SW480 (cell line): ENCODE measurements around the gene SLC18A2.
"Not testable (repeated sequence)": the region's sequence is repeated elsewhere in the genome, so short reads cannot be mapped to it uniquely, and the experiment has no call there.

Experiments used
- DNase-seq: peaks from one replicate; pipeline ENCODE4 v3.0.0-alpha.2; 2016; ENCODE audit warnings: low spot score

The SLC18A2 gene

DNA sequence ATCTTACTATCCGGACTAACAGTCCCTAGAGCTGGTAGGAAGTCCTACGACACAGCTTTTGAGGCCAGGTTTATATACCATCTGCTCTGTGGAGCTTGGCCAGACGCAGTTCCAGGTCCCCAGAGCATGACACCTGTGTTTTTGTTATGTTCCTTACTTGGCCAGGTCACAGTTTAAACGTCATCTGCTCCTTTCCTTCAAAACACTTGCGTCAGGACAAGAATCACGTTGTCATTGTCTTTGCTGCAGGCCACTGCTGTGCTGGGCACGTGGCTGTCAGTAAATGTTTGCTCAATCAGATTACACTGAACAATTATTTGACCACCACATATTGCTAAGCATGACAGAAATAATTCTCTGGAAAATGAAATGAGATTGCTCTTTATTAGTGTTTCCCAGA lies 23.9 kb downstream of the SLC18A2 start:
- DNase-seq, result no peak

DNA sequence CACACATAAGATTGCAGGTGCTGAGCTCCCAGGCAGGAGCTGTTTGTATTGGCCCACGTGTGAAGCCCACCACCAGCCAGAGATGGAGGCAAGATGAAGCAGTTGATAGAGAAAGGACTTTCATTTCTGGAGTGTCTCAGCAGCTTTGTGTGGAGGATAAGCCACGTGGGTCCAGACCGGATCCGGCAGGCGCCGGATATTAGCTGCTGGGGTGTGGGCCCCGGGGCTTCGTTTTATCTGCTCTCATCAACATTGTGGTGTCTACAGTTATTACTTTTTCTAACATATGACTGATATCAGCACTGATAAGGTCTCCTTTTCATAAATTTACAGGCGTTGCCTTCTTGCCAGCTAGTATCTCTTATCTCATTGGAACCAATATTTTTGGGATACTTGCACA lies 25.5 kb downstream of the SLC18A2 start:
- no peak for DNase-seq

DNA sequence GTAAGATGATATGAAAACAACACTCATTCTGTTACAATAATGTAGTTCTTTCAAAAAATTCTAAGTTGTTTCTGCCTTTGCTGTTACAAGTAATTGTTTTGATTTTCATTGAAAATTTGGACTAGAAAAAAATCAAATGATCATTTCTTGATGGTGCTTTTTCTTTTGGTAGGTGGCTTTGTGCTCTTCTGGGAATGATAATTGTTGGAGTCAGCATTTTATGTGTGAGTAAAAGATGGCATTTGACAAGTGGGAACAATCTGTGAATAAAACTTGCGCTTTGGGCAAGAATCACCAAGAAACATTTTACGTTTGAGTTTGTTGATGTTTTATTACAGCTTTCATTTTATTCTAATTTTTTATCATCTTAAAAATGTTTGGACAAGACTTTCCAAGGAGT lies 25.9 kb downstream of the SLC18A2 start:
- DNase-seq, result no peak

DNA sequence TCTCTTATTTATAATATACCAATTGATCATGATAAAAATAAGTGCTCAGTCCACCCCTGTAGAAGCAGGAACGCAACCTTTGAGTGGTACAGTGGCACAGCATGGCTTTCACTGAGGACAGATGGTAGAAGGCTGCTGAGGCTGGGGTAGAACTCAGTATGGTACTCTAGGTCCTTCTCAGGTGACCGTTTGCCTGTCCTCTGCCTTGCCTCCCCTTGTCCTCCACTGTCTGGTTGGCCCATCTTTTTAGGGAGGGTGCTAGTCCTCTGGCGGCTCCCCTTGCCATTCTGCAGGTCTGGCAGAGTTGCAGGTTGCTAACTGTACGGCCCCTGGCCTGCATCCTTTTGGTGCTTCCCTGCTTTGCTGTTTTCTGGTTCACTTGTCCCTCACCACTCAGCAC lies 27.3 kb downstream of the SLC18A2 start:
- no peak for DNase-seq

DNA sequence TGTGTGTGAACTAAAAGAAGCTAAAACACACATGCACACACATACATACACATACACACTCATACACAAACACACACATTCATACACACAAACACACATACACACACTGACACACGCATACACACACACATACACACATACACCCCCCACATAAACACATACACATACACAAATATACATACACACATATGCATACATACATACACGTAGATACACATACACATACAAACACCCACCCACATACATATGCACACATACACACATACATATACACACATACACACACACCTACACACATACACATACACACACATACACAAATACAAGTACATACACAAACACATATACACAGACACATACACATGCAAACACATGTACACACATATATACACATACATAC lies 28.0 kb downstream of the SLC18A2 start:
- DNase-seq, result no peak

DNA sequence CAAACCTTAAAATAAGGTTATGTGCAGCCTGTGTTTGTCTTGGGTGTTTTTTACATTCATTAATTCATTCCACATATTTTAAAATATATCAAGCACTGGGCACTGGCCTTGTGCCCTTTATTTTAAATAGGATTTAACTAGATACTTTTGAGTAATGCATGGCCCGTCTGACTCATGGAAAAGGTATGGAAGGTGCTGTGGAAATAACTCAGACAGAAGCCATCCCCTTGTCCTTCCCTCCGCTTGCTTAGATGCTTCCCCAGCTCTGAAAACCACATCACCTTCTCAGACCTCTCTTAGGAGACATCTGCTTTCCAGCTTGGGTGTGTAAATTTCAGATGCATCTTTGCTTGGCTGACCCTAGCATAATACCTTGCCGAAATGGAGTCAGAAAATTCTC lies 30.5 kb downstream of the SLC18A2 start:
- DNase-seq, result peak; percentile 51

DNA sequence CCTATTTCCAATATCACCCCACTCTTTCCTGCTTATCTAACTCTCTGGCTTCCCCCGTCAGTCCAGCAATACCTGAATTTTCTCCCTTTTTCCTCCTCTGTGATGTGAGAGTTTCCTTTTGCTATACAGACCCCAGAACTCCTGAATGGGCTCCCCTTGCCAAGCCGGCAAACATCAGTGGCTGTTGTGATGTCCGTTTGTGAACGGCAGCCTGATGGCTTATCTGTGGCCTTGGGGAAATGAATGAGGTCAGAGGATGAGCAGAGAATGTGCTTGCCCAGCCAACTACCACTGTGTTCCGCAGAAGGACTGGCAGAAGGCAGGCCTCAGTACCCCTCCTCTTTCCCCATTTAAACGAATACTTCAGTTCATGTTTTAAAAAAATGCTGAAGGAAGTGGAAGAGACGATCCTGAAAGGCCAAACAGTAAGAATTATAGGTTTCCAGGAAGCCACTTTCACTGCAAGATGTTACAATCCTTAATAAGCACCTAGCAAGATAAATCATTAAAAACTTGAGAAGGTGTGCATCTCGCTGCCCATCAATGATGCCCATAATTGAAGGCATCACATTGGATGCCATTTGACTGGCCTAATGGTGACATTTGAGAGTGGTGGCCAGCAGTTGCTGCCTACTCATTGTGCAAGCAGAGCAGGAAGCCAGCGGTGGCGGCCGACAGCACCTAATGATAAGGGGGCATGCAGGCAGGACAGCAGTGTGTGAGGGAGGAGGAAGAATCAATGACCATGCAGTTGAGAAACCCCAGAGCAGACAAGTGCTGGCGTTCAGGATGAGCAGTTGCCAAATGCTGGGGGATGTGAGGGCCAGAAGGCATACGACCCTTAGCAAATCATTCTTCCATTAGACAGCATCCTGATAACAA lies 31.5 kb downstream of the SLC18A2 start:
- no peak for DNase-seq

DNA sequence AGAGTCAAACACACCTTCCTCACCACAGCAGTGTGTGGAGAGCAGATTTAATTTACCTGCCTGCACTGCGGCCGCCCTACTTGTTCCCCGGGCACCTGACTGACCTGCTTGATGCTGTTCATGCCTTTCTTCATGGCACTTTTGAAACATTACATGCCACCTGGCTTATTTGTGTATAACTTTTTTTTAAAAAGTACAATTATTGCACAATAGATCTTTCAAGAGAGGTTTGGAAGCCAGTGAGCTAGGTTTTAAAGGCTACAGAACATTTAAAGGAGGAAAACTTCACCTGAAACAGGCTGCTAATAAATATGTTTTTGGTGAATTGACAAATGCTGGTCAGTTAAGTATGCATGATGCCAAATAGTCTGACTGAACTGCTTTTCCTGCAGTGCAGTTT lies 33.1 kb downstream of the SLC18A2 start:
- DNase-seq, result no peak

DNA sequence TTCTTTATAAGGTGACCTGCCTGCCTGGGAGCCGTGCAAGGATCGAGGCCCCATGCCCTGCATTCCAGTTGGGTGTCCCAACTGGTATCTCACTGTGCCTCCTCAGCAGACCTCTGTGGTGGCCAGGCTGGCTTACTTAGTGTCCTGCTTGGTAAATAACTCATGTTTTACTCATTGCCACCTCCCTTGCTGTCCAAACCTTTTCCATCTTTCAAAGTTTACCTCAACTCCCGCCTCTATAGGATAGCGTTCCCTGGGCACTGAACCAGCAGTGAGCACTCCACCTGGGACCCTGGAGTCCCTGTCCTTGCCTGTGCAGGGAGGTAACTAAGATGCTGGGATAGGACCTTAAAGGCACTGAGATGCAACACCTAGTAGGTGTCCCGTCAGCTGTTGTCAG lies 33.6 kb downstream of the SLC18A2 start:
- DNase-seq, result no peak

DNA sequence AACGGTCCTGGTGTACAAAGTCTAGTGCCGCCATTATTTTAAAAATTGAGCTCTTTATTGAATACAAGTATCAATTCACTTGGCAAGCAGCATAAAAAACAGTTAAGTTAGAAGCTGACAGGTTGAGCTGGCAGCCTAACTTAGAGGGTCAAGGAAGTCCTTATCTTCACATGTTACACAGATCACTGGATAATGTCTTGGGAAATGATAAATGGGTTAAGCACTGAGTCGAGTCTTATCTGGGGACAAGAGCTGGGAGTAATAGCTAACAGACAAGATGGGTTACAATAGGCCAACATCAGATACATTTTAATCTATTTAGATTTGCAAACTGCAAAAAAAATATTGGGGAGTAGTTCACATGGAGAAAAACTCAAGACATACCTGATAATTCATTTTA lies 34.2 kb downstream of the SLC18A2 start:
- no peak for DNase-seq

DNA sequence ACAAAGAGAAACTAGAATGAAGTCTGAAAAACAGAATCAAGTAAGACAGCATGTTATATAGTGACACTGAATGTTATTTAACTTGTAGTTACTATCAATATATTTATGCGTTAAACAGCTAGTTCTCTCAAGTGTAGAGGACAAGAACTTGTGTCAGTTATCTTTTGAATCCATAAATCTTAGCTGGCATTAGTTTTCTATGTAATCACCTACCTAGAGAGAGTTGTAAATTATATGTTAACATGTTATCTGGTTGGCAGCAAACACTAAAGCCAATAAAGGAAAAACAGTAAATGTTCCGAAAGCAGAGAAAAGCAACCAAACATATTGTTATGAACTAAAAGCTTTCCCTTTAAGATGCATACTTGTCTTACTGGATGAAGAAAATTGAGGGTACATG lies 36.8 kb downstream of the SLC18A2 start:
- DNase-seq, result no peak

DNA sequence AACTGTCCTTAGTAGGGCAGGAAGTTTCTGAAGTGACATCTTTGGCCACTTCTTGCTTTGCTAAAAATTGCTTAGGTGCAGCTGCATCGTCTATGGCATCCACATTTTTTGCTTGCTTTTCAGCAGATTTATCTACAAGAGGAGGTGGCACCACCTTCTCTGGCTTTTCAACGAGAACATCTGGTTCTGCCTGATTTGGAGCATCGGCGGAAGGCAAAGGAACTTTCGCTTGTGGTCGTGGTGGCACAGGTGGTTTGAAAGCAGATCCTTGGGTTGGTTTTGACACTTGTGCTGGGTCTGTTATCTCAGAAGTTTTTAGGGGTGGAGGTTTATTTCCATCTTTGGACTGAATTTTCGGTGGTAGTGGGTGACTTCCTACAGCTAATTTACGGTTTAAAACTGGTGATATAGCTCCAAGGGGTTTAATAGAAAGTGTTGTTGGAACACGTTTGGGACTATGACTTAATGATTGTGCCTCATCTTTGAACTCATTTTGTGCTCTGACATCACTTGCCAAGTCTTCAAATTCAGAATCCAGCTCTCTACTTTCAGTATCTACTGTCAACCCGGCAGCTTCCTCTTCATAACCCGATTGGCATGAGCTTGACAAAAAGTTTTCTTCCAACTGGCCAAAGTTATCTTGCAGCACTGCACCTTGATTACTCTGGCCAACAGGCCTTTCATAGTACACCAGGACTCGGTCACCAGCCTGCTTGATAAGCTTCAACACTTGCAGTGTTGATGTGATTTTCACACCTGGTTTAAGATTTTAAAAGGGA lies 44.0 kb downstream of the SLC18A2 start:
- DNase-seq, result no peak

DNA sequence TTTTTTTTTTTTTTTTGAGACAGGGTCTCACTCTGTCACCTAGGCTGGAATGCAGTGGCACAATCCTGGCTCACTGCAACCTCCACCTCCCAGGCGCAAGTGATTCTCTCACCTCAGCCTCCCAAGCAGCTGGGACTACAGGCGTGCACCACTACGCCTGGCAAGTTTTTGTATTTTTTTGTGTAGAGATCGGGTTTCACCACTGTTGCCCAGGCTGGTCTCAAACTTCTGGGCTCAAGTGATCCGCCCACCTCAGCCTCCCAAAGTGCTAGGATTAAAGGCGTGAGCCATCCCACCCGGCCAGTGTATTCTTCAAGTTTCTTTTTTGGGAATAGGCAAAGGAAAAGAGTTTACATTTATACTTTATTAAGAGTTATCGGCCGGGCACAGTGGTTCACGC lies 50.0 kb downstream of the SLC18A2 start:
- not testable (repeated sequence) for DNase-seq

DNA sequence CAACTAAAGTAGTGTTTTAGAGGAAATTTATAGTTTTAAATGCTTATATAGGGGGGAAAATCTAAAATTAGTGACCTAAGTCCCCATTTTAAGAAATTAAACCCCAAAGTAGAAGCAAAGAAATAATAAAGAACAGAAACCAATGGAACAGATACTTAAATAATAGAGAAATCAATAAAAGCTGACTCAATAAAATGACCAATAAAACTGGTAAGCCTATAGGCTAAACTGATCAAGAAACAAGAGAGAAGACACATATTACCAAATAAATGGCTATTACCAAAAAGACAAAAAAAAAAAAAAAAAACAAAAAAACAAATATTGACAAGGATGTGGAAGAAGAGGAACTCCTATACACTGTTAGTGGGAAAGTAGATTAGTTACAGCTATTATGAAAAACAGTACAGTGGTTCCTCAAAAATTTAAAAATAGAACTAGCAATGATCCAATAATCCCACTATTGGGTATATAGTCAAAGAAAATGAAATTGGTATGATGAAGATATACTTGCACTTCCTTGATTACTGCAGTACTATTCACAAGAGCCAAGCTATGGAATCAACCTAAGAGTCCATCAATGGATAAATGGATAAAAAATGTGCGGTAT lies 53.2 kb downstream of the SLC18A2 start:
- no peak for DNase-seq

DNA sequence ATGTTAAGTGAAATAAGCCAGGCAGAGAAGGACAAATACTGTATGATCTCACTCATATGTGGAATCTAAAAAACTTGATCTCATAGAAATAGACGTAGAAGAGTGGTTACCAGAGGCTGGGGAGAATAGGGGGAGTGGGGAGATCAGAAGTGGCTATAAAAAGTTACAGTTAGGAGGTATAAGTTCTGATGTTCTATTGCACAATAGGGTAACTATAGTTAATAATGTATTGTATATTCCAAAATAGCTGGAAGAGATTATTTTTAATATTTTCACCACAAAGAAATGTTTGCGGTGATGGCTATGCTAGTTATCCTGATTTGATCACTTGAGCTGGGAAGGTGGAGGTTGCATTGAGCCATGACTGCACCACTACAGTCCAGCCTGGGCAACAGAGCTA lies 53.8 kb downstream of the SLC18A2 start:
- DNase-seq, result no peak

DNA sequence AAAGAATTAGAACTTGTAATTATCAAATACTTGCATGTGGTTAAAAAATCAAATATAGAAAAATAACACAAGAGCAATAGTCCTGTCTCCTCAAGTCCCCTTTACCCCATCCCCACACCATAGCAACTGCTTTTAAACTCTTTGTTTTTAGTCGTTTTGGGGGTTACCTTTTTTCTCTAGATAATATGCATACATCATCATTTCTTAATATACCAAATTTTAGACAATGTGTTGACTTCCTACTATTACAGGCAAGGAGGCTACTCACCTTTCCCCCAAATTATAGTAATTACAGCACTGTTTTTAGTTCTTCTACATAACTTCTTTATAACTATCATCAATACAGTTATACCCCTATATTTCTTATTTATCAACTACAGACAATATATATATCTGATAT lies 57.3 kb downstream of the SLC18A2 start:
- DNase-seq, result no peak

DNA sequence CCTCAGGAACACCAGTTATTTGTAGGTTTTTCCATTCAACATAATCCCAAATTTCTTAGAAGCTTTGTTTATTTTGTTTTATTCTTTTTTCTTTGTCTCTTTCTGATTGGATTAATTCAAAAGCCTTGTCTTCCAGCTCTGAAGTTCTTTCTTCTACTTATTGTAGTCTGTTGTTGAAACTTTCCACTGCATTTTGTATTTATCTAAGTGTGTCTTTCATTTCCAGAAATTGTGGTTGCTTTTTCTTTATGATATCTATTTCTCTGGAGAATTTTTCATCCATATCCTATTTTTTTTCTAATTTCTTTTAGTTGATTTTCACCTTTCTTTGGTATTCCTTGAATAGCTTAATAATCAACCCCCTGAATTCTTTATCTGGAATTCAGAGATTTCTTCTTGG lies 58.5 kb downstream of the SLC18A2 start:
- no peak for DNase-seq

DNA sequence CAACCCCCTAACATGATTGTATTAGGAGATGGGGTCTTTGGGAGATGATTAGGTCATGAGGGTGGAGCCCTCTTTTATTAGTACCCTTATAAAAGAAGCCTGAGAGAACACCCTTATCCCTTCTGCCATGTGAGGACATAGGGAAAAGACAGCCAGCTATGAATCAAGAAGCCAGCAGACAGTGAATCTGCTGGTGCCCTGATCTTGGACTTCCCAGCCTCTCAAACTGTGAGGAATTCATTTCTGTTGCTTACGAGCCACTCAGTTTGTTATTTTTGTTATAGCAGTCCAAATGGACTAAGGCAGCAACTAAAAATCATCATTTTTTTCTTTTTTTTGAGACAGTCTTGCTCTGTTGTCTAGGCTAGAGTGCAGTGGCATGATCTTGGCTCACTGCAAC lies 59.8 kb downstream of the SLC18A2 start:
- DNase-seq, result no peak

DNA sequence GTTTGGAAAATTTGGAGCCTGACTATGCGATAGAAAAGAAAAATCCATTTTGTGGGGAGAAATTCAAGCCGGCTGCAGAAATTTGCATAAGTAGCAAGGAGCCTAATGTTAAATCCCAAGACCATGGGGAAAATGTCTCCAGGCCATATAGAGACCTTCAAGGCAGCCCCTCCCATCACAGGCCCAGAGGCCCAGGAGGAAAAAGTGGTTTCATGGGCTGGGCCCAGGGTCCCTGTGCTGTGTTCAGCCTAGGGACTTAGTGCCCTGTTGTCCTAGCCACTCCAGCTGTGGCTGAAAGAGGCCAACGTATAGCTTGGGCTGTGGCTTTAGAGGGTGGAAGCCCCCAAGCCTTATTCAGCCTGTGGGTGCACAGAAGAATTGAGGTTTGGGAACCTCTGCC lies 62.5 kb downstream of the SLC18A2 start:
- DNase-seq, result not testable (repeated sequence)

DNA sequence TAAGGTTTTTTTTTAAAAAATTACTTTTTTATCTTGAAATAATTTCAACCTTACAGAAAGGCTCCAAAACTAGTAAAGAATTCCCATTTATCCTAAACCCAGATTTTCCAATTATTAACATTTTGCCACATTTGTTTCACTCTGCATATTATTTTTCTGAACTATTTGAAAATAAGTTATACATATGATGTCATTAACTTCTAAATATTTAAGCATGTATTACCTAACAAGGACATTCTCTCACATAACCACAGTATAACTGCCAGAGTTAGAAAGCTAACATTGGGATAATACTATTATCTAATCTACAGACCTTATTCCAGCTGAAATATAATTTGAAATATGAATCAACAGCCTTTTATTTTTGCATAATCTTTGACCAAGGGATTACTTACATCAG lies 65.8 kb downstream of the SLC18A2 start:
- no peak for DNase-seq

DNA sequence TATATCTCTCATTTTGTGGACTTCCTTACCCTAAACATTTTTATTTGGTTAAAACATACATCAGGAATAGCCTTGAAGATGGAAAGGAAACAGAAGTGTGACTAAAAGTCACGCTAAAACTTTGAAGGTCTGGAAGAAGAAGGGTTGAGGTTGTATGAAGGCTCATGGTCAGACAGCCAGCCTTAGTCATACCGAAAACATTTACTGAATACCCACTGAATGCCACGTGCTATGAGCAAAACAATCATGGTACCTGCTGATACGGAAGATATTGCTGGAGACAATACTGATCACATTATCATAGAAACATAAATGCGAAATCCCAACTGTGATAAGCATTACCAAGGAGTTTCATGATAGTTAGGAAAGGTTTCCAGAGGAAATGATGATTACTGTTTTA lies 70.3 kb downstream of the SLC18A2 start:
- DNase-seq, result no peak

DNA sequence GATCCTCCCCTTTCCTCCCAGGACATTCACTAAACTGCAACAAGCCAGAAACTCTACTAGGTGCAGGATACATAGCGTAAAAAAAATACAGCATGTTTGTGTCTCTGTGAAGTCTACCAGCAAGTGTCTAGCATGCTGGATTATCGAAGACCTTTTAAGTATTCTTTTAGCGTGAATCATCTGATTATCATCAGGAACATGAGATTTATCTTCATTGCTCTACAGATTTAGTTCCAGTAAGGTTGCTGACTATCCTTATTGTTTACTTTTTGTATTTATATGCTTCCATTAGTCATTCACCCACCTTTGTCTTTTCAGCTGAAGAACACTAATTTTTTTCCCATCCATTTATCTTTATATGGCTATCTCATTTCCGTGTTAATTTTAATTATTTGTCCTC lies 71.5 kb downstream of the SLC18A2 start:
- no peak for DNase-seq

DNA sequence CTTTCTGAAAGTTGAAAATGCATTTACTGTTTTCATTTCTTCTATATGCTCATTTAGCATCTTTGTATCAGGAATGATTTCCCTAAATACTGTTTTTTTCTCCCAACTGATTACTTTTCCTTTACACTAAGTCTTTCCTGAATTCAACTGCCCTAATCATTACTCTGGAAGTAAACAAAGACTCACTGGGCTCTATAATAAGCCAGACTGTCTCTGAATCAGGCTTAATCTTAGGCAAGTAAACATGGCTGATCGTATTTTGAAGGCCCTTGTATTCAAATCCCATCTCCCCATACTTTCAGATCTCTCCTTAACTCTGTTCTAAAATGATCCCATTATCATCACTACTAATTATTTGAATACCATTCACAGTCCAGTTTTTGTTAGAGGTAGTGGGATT lies 72.7 kb downstream of the SLC18A2 start:
- no peak for DNase-seq
